Psoas muscle (tissue), 8 donors: Measurements from ENCODE around the gene MICU1. TPM values are rescaled to one million over a fixed set of nuclear protein-coding genes. Genes with fewer than 3 reads are reported as not detected.
"Not testable (repeated sequence)": the region's sequence is repeated elsewhere in the genome, so short reads cannot be mapped to it uniquely, and the experiment has no call there.

Experiments
- ATAC-seq, 4 donors: fragments of 200-7000 bp; cut with Tn5 transposase; one replicate each; pipeline ENCODE4 v1.9.1; 2020; ENCODE audit warnings: moderate library complexity in 3 of 4, mild to moderate bottlenecking in 2 of 4
- DNase-seq, 2 donors: peaks; one replicate each; pipeline ENCODE4 v3.0.0-alpha.2; 2020
- H3K27ac ChIP-seq: fragments of 200-600 bp; one replicate; pipeline ENCODE4 v1.8.0; 2022
- H3K27me3 ChIP-seq, 3 donors: fragments of 200-600 bp in 1 of 3; one replicate each; pipeline versions ENCODE4 v1.6.1 to v1.8.0; 2013 to 2022; ENCODE audit warnings: low read length in 2 of 3, mild to moderate bottlenecking in 2 of 3, moderate library complexity in 1 of 3; ENCODE audit not compliant: insufficient read depth in 3 of 3
- H3K36me3 ChIP-seq, 2 donors: fragments of 200-600 bp in 1 of 2; one replicate each; pipeline versions ENCODE4 v1.6.1 to v1.8.0; 2013 to 2022; ENCODE audit warnings: low read depth in 1 of 2, mild to moderate bottlenecking in 1 of 2, moderate library complexity in 1 of 2; ENCODE audit not compliant: insufficient read depth in 1 of 2
- H3K4me1 ChIP-seq: fragments of 200-600 bp; one replicate; pipeline ENCODE4 v1.8.0; 2022
- H3K4me3 ChIP-seq: fragments of 200-600 bp; one replicate; pipeline ENCODE4 v1.8.0; 2022; ENCODE audit warnings: mild to moderate bottlenecking
- H3K9me3 ChIP-seq: fragments of 200-600 bp; one replicate; pipeline ENCODE4 v1.8.0; 2022
- WGBS, 3 donors: extraction: QIAGEN DNeasy Blood & Tissue Kit; methylation state at CpG; one replicate each; pipeline versions ENCODE4 v1.1.6 to v1.1.7; 2013; 5-methylcytosine and 5-hydroxymethylcytosine counted together
- intact Hi-C, 2 donors: fragments of 100-400 bp; cut with DNase I; formaldehyde crosslinking; loops; one replicate each; pipeline versions ENCODE4 v1.11.0 to v1.14.2; 2022
- polyA plus RNA-seq, 3 donors: library from polyadenylated mRNA; stranded (reverse); fragments of 200-250 nt; gene quantifications; one replicate each; pipeline ENCODE4 v1.2.3, GENCODE V29; 2013
- total RNA-seq, 4 donors: library from RNA; stranded (reverse); fragmentation: NEBNext Ultra II Directional in 2 of 4; extraction: Animal tissue kit (Norgen Biotek cat#: 25700) in 2 of 4; gene quantifications; one replicate each; pipeline versions ENCODE4 v1.2.1 to v1.2.4, GENCODE V29; 2021 to 2023
- TF ChIP-seq, protein P1 (sequence below): fragments of 200-600 bp; IDR thresholded peaks from one replicate; pipeline ENCODE4 v1.8.0; 2022; ENCODE audit warnings: antibody characterized with exemption
- donor health status: healthy with polysubstance abuse.
- donor health status: DM: no; HTN: no; CAD: no; lungs with moderate emphysema.
- donor health status: Bipolar disorder and iron deficiency.
- donor health status: healthy.
- donor health status: DM: yes; HTN: yes; CAD: no.
- donor health status: DM: no; HTN: no; CAD: no.
- donor health status: DM: no; HTN: no; CAD: no.
- donor health status: DM: yes; HTN: yes; CAD: no.

MICU1 gene
- total and polyA plus RNA-seq, 7 donors: 31.0 to 57.8 (median 37.3) TPM

DNA sequence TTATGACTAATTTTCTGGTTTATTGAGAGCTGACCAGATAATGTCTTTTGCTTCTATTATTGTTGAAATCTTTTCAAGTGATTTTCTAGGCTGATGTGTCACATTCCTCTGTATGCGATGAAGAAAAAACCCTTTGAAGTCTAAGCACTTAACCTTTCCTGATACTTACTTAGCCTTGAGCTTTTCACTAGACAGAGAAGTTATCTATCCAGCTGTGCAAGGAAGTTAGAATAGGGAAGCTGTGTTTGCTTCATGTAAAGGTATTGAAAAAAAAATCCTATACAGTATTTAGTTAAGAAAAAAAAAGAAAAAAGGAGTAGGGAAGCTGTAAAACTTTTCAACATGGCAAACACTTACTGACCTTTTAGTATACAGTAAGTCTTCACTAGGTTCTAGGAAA, 153.6 kb downstream of the MICU1 start:
- WGBS, 3 donors: 95 to 100% (median 99%) methylated on average over 1 of the region's 1 CpG
- intact Hi-C loops: no loop called here
- ATAC-seq: no peak
- no peaks in the 10 kb centered on the region for H3K9me3 ChIP-seq
- peaks cover 2 to 66% of the 10 kb centered on the region in 2 donors for H3K36me3 ChIP-seq
- DNase-seq: no peak
- no peaks in the 10 kb centered on the region for H3K4me1 ChIP-seq
- no peak overlapping the region for H3K4me3 ChIP-seq
- H3K27me3 ChIP-seq: no peaks in the 10 kb centered on the region
- TF ChIP-seq, protein P1, sequence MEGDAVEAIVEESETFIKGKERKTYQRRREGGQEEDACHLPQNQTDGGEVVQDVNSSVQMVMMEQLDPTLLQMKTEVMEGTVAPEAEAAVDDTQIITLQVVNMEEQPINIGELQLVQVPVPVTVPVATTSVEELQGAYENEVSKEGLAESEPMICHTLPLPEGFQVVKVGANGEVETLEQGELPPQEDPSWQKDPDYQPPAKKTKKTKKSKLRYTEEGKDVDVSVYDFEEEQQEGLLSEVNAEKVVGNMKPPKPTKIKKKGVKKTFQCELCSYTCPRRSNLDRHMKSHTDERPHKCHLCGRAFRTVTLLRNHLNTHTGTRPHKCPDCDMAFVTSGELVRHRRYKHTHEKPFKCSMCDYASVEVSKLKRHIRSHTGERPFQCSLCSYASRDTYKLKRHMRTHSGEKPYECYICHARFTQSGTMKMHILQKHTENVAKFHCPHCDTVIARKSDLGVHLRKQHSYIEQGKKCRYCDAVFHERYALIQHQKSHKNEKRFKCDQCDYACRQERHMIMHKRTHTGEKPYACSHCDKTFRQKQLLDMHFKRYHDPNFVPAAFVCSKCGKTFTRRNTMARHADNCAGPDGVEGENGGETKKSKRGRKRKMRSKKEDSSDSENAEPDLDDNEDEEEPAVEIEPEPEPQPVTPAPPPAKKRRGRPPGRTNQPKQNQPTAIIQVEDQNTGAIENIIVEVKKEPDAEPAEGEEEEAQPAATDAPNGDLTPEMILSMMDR: no peak
- H3K27ac ChIP-seq: no peak overlapping the region

DNA sequence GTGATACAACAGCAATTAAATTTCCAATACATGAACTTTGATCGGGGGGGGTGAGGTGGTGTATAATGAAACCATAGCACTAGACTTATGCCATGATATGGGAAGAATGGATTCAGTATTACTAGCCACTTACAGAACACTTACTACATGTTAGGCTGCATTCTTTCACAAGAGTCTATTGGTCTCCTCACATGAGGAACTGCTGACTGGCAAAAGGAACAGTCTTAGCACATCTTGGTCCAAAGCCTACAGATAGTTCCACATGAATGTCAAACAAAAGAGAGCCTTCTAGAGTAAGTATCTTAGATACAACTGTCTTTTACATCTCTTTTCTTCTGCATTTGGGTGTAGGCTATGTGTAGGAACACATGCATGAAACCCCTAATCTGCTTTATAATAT, 155.2 kb downstream of the MICU1 start:
- no peaks in the 10 kb centered on the region for H3K27me3 ChIP-seq
- H3K9me3 ChIP-seq: no peaks in the 10 kb centered on the region
- TF ChIP-seq, protein P1: no peak
- H3K4me3 ChIP-seq: no peak overlapping the region
- peaks cover 2 to 58% of the 10 kb centered on the region in 2 donors for H3K36me3 ChIP-seq
- intact Hi-C loops: no loop called here
- ATAC-seq (no peak), DNase-seq (no peak)
- H3K4me1 ChIP-seq: no peaks in the 10 kb centered on the region
- WGBS, 3 donors: 93 to 100% (median 95%) methylated on average over 1 of the region's 1 CpG
- no peak overlapping the region for H3K27ac ChIP-seq

DNA sequence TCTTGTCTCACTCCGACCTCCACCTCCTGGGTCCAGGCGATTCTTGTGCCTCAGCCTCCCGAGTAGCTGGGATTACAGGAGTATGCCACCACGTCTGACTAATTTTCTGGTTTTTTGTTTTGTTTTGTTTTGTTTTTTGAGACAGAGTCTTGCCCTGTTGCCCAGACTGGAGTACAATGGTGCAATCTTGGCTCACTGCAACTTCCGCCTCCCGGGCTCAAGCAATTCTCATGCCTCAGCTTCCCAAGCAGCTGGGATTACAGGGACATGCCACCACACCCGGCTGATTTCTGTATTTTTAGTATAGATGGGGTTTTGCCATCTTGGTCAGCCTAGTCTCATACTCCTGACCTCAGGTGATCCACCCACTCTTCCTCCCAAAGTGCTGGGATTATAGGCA, 158.8 kb downstream of the MICU1 start:
- ATAC-seq: not testable (repeated sequence)
- WGBS, 3 donors: 86 to 90% (median 88%) methylated on average over 7 of the region's 7 CpGs

DNA sequence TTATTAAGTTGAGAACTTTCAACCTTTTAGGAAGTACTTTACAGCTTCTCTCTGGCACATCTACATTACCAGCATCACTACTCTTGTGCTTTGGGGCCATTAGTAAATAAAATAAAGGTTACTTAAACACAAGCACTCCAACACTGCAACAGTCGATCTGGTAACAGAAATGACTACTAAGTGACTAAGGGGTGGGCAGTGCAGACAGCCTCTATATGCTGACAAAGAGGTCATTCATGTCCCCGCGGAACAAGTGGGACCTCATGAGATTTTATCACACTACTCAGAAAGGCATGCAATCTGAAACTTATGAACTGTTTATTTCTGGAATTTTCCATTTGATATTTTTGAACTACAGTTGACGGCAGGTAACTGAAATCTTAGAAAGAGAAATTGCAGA, 159.9 kb downstream of the MICU1 start:
- 75 to 85% (median 83%) methylated on average over 4 of the region's 4 CpGs for WGBS, 3 donors
- ATAC-seq: no peak

More for the DNA sequence above, 158.8 kb downstream of the MICU1 start:
- not testable (repeated sequence) for DNase-seq, H3K27ac ChIP-seq, H3K9me3 ChIP-seq, H3K27me3 ChIP-seq, H3K4me3 ChIP-seq, H3K4me1 ChIP-seq
- intact Hi-C loops: loop anchor here in 1 of 2 donors (10.0 kb wide), 1 partner anchor 92 kb away; no protein-coding TSS in a partner anchor
- H3K36me3 ChIP-seq: peaks cover 2 to 32% of the 10 kb centered on the region in 2 donors

DNA sequence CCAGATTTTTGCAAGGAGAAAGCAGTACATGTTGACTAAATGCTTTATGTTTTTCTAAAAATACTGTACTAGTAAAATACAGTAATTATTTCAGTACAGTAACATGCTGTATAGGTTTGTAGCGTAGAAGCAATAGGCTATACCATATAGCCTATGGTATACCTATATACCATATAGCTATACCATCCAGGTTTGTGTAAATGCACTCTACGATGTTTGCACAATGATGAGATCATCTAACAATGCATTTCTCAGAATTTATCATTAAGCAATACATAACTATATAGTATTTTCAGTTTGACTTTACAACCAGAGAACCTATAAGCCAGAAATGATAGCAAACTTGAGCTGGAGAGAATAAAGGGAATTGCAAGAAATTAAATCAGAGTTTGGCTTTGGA, 161.4 kb downstream of the MICU1 start:
- no peak overlapping the region for H3K4me3 ChIP-seq
- H3K36me3 ChIP-seq: peaks cover 0 to 18% of the 10 kb centered on the region in 2 donors
- H3K27me3 ChIP-seq: no peaks in the 10 kb centered on the region
- no peaks in the 10 kb centered on the region for H3K4me1 ChIP-seq
- 67 to 74% (median 74%) methylated on average over 2 of the region's 2 CpGs for WGBS, 3 donors
- no peak overlapping the region for H3K27ac ChIP-seq
- no peaks in the 10 kb centered on the region for H3K9me3 ChIP-seq
- intact Hi-C loops: loop anchor here in 1 of 2 donors (10.0 kb wide), 1 partner anchor 90 kb away; no protein-coding TSS in a partner anchor
- ATAC-seq: no peak
- TF ChIP-seq, protein P1: no peak
- no peak for DNase-seq

More for the DNA sequence above, 159.9 kb downstream of the MICU1 start:
- peaks cover 2 to 23% of the 10 kb centered on the region in 2 donors for H3K36me3 ChIP-seq
- no peak overlapping the region for H3K27ac ChIP-seq
- H3K27me3 ChIP-seq: no peaks in the 10 kb centered on the region
- TF ChIP-seq, protein P1: no peak
- H3K4me3 ChIP-seq: no peak overlapping the region
- no peaks in the 10 kb centered on the region for H3K9me3 ChIP-seq
- intact Hi-C loops: loop anchor here in 1 of 2 donors (10.0 kb wide), 1 partner anchor 91 kb away; no protein-coding TSS in a partner anchor
- DNase-seq: no peak
- no peaks in the 10 kb centered on the region for H3K4me1 ChIP-seq
